T-cell (primary cell): ENCODE measurements around the gene LHFPL4. TPM values are rescaled to one million over a fixed set of nuclear protein-coding genes. Genes with fewer than 3 reads are reported as not detected.
A peak's percentile ranks its signal among the peaks of the same experiment; 100 is the strongest.
"Not testable (repeated sequence)": the region's sequence is repeated elsewhere in the genome, so short reads cannot be mapped to it uniquely, and the experiment has no call there.

Experiments
- ATAC-seq, 4 experiments: fragments of 200-7000 bp in 3 of 4; fragments of 150-1000 bp in 1 of 4; cut with Tn5 transposase; replicated peaks in 1 of 4; 1 replicate in 3 of 4; 2 replicates in 1 of 4; pipeline ENCODE4 v1.10.0; 2021; ENCODE audit warnings: moderate library complexity in 3 of 4, mild to moderate bottlenecking in 2 of 4, moderate number of reproducible peaks in 1 of 4
- CTCF ChIA-PET, 2 donors: fragments of 300-600 bp; sonication (Branson Sonifier 250); formaldehyde crosslinking; loops; one replicate each; lab custom pipeline; 2022; ENCODE audit warnings: antibody characterized with exemption in 2 of 2; lab: Charles Lee
- POLR2A ChIA-PET, 2 donors: fragments of 300-600 bp; sonication (Branson Sonifier 250); formaldehyde crosslinking; loops; one replicate each; lab custom pipeline; 2022; ENCODE audit warnings: antibody characterized with exemption in 2 of 2; lab: Charles Lee
- DNase-seq, 35 experiments: peaks; one replicate each; pipeline versions ENCODE4 v3.0.0 to v3.0.0-alpha.2; 2013 to 2023
- H3K27ac ChIP-seq: one replicate; pipeline ENCODE4 v1.5.1; 2013; ENCODE audit warnings: low read length
- H3K27me3 ChIP-seq, 2 experiments: replicated peaks in 1 of 2; 1 replicate in 1 of 2; 2 replicates in 1 of 2; pipeline versions ENCODE4 v1.6.1 to v1.7.0; 2013; ENCODE audit warnings: low read length in 1 of 2, mixed read lengths in 1 of 2; ENCODE audit not compliant: control insufficient read depth in 2 of 2, insufficient read depth in 2 of 2; ENCODE audit errors: extremely low read depth in 1 of 2
- H3K36me3 ChIP-seq, 2 donors: 1 replicate in 1 of 2; 2 replicates in 1 of 2; pipeline versions ENCODE4 v1.6.1 to v1.7.0; 2013; ENCODE audit warnings: low read length in 1 of 2; ENCODE audit not compliant: control insufficient read depth in 2 of 2, insufficient read depth in 1 of 2; ENCODE audit errors: extremely low read depth in 1 of 2
- H3K4me1 ChIP-seq, 2 experiments: 1 replicate in 1 of 2; 2 replicates in 1 of 2; pipeline versions ENCODE4 v1.6.1 to v1.7.0; 2013; ENCODE audit warnings: low read length in 2 of 2, mixed read lengths in 1 of 2; ENCODE audit not compliant: insufficient read depth in 2 of 2, control insufficient read depth in 1 of 2; ENCODE audit errors: extremely low read depth in 1 of 2
- H3K4me3 ChIP-seq, 2 donors: 1 replicate in 1 of 2; 2 replicates in 1 of 2; pipeline versions ENCODE4 v1.5.1 to v1.7.0; 2013; ENCODE audit warnings: mild to moderate bottlenecking in 2 of 2, low read length in 1 of 2, moderate library complexity in 1 of 2; ENCODE audit not compliant: control insufficient read depth in 1 of 2; ENCODE audit errors: extremely low read depth in 1 of 2
- H3K9me3 ChIP-seq: 2 replicates; pipeline ENCODE4 v1.7.0; 2013
- H3K27ac Mint-ChIP-seq, 2 donors: one replicate each; pipeline ENCODE4 v1.8.0; 2020 to 2021; ENCODE audit warnings: mild to moderate bottlenecking in 2 of 2, mixed read lengths in 2 of 2
- H3K27me3 Mint-ChIP-seq, 2 donors: one replicate each; pipeline ENCODE4 v1.8.0; 2021 to 2022; ENCODE audit warnings: mixed read lengths in 2 of 2
- H3K36me3 Mint-ChIP-seq: one replicate; pipeline ENCODE4 v1.8.0; 2021; ENCODE audit warnings: mixed read lengths
- H3K4me1 Mint-ChIP-seq, 3 donors: one replicate each; pipeline ENCODE4 v1.8.0; 2020 to 2022; ENCODE audit warnings: mixed read lengths in 3 of 3, mild to moderate bottlenecking in 1 of 3
- H3K4me3 Mint-ChIP-seq, 3 donors: one replicate each; pipeline ENCODE4 v1.8.0; 2020 to 2022; ENCODE audit warnings: mild to moderate bottlenecking in 3 of 3, mixed read lengths in 3 of 3, moderate library complexity in 3 of 3
- H3K9me3 Mint-ChIP-seq, 3 donors: one replicate each; pipeline ENCODE4 v1.8.0; 2020 to 2022; ENCODE audit warnings: mixed read lengths in 3 of 3
- WGBS: methylation state at CpG from one replicate; pipeline ENCODE4 v1.1.5; 2013; ENCODE audit warnings: missing lambda C conversion rate; ENCODE audit not compliant: insufficient coverage; 5-methylcytosine and 5-hydroxymethylcytosine counted together
- total RNA-seq, 35 experiments: library from RNA in 6 of 35; stranded (reverse) in 6 of 35; fragments of 120-200 nt in 1 of 35; gene quantifications; one replicate each; pipeline versions ENCODE4 v1.2.1 to v1.2.4 and lab custom pipeline; 2013 to 2026

Gene LHFPL4
- total RNA-seq, 5 donors from 2014 or later (not counting 1 experiment from before 2014, with no cell fraction given) = not detected

DNA sequence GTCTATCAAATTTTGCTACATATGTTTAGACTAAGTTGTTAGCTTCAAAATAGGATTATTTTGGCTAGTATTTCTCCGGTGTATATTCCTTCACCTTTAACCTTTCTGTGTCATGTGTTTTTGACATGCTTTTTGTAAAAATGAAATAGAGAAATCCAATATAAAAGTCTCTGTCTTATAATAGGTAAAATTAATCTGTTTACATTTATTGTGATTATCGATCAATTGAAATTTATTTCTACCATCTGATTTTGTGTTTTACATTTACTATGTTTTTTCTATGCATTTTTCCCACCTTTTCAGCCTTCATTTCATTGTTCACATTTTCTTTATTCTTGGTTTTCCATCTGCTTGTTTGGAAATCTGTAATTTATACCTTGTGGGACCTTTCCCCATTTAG is 11.7 kb upstream of the LHFPL4 start:
- H3K4me3 Mint-ChIP-seq = no peak overlapping the region
- Histone ChIP-seq H3K36me3 (no peaks in the 10 kb centered on the region), H3K27ac (no peak overlapping the region), H3K4me1 (no peaks in the 10 kb centered on the region), H3K4me3 (no peak overlapping the region), H3K27me3 (peaks cover 0 to 9% of the 10 kb centered on the region in 2 experiments), H3K9me3 (no peaks in the 10 kb centered on the region)
- no peaks in the 10 kb centered on the region for H3K4me1 Mint-ChIP-seq
- WGBS = no CpG with 5 or more reads among the region's 2 CpGs
- no peaks in the 10 kb centered on the region for H3K36me3 Mint-ChIP-seq
- DNase-seq (no peak), ATAC-seq (no peak)
- CTCF ChIA-PET = no interaction called here
- POLR2A ChIA-PET = no interaction called here
- peaks cover 13 to 16% (median 14%) of the 10 kb centered on the region in 3 donors for H3K9me3 Mint-ChIP-seq
- no peak overlapping the region for H3K27ac Mint-ChIP-seq
- H3K27me3 Mint-ChIP-seq = peaks cover 14 to 19% of the 10 kb centered on the region in 2 donors

DNA sequence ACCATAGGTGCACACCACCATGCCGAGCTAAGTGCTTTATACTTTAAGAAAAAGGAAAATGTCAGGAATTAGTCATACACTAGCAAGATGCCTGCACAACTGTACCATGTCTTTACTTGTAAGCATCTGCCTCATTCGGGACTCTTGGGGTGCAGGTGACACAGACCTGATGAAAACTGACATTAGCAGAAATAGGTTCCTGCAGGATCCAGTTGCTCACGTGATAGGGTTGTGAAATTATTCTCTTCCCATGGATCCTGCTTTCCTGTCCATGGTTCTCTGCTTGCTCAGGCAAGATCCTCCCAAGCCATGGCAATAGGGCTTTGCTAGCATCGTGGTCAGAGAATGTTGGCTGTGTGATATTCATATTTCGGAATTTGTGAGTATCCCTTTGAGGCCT is 10.2 kb upstream of the LHFPL4 start:
- H3K4me1 ChIP-seq = no peaks in the 10 kb centered on the region
- no peak overlapping the region for H3K4me3 Mint-ChIP-seq

DNA sequence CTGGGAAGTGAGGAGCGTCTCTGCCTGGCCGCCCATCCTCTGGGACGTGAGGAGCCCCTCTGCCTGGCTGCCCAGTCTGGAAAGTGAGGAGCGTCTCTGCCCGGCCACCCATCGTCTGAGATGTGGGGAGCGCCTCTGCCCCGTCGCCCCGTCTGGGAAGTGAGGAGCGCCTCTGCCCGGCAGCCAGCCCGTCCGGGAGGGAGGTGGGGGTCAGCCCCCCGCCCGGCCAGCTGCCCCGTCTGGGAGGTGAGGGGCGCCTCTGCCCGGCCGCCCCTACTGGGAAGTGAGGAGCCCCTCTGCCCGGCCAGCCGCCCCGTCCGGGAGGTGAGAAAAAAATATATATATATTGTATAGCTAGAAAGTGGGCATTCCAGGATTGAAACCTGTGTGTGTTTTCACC is 6.4 kb upstream of the LHFPL4 start:
- ATAC-seq, CTCF ChIA-PET: not testable (repeated sequence)

More for the DNA sequence above, 10.2 kb upstream of the LHFPL4 start:
- Histone ChIP-seq H3K27me3 (peaks cover 0 to 9% of the 10 kb centered on the region in 2 experiments), H3K36me3 (no peaks in the 10 kb centered on the region), H3K4me3 (no peak overlapping the region), H3K27ac (no peak overlapping the region), H3K9me3 (no peaks in the 10 kb centered on the region)
- CTCF ChIA-PET = no interaction called here
- peaks cover 12 to 17% of the 10 kb centered on the region in 2 donors for H3K27me3 Mint-ChIP-seq
- POLR2A ChIA-PET = interaction anchor here in 1 of 2 donors (0.6 kb wide), 1 partner anchor 1238 kb away, joined by 4 read pairs; no protein-coding TSS in a partner anchor
- no peaks in the 10 kb centered on the region for H3K36me3 Mint-ChIP-seq
- H3K4me1 Mint-ChIP-seq = no peaks in the 10 kb centered on the region
- 80% methylated on average over 2 of the region's 5 CpGs for WGBS
- H3K27ac Mint-ChIP-seq = no peak overlapping the region
- peaks cover 11 to 19% (median 12%) of the 10 kb centered on the region in 3 donors for H3K9me3 Mint-ChIP-seq
- DNase-seq (no peak), ATAC-seq (no peak)

DNA sequence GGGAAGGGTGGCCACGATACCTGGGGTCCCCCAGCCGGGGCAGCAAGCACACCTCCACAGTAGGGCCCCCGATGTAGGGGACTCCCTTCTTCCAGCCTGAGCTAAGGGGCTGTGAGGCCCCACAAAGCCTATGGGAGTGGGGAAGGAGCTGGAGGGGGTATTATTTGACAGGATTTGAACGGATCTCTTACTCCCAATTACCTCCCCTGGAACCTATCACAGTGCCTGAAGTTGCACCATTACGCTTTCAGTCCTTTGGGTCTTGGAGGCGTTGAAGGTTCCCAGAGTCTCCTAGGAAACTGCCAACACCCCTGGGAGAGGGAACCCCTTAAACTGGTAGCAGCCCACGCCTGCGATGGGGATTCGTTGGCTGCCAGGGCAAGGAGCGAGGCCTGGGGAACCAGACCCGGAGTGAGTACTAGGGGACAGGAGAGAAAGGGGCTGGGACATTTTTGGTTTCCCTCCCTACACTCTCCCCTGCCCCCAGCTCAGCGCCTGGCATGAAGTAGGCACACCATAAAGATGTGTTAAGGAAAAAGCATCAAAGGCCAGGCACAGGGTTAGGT is 409 bp upstream of the LHFPL4 start:
- no peak overlapping the region for H3K4me3 Mint-ChIP-seq
- 50% methylated on average over 1 of the region's 12 CpGs for WGBS

More for the DNA sequence above, 6.4 kb upstream of the LHFPL4 start:
- H3K36me3 Mint-ChIP-seq, H3K9me3 ChIP-seq, H3K4me3 Mint-ChIP-seq, DNase-seq, H3K9me3 Mint-ChIP-seq, H3K4me3 ChIP-seq, POLR2A ChIA-PET, H3K27ac ChIP-seq, H3K27ac Mint-ChIP-seq, H3K36me3 ChIP-seq, H3K4me1 ChIP-seq, H3K27me3 ChIP-seq, H3K4me1 Mint-ChIP-seq: not testable (repeated sequence)
- H3K27me3 Mint-ChIP-seq = peaks cover 20 to 36% of the 10 kb centered on the region in 2 donors
- WGBS = 100% methylated on average over 3 of the region's 24 CpGs

DNA sequence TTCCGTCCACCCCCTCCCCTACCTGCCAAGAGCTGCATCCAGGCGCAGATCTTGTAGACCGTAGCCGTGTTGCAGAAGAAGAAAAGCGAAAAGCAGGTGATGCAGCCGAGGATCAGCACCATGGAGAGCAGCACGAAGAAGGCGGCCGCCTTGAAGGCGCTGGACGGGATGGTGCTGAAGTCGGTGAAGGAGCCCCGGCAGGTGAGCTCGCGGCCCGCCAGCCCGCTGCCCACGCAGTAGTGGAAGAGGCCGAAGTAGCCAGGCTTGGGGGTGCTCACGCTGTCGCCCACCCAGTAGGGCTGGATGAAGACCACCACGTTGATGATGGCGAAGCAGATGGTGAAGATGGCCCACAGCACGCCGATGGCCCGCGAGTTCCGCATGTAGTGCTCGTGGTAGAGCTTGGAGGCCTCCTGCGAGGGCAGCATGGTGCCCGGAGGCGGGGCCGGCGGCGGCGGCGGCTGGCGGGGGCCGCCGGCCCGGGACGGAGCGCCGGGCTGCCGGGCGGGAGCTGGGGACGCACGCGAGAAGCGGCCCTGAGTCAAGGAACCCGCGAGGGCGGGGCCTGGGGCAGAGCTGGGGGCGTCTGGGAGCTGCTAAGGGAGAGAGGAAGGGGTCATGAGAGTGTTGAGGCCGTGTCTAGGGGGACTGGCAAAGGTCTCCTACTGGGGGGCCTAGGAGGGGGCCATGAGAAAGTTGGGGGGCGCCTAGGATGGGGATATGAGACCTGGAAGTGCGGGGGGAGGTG is 1.2 kb downstream of the LHFPL4 start:
- ATAC-seq (no peak), DNase-seq (peak in 28 of 35 experiments; percentile 1 to 49 (median 22))
- Histone ChIP-seq H3K4me1 (peaks cover 0 to 3% of the 10 kb centered on the region in 2 experiments), H3K4me3 (no peak overlapping the region), H3K9me3 (no peaks in the 10 kb centered on the region), H3K27ac (no peak overlapping the region), H3K27me3 (peaks cover 2 to 45% of the 10 kb centered on the region in 2 experiments), H3K36me3 (no peaks in the 10 kb centered on the region)
- Mint-ChIP-seq H3K4me3 (peak overlapping the region in 1 of 3 donors; percentile 57), H3K36me3 (no peaks in the 10 kb centered on the region), H3K27ac (no peak overlapping the region), H3K4me1 (peaks cover 5 to 18% (median 5%) of the 10 kb centered on the region in 3 donors), H3K9me3 (peaks cover 0 to 7% (median 0%) of the 10 kb centered on the region in 3 donors), H3K27me3 (peaks cover 71 to 75% of the 10 kb centered on the region in 2 donors)
- CTCF ChIA-PET = no interaction called here
- POLR2A ChIA-PET = no interaction called here
- 21% methylated on average over 43 of the region's 57 CpGs for WGBS

More for the DNA sequence above, 409 bp upstream of the LHFPL4 start:
- ATAC-seq (no peak), DNase-seq (no peak)
- Mint-ChIP-seq H3K4me1 (peaks cover 5 to 18% (median 5%) of the 10 kb centered on the region in 3 donors), H3K27me3 (peaks cover 57 to 66% of the 10 kb centered on the region in 2 donors), H3K36me3 (no peaks in the 10 kb centered on the region), H3K9me3 (peaks cover 0 to 7% (median 2%) of the 10 kb centered on the region in 3 donors), H3K27ac (no peak overlapping the region)
- no peaks in the 10 kb centered on the region for H3K9me3 ChIP-seq
- H3K36me3 ChIP-seq = no peaks in the 10 kb centered on the region
- H3K4me3 ChIP-seq = no peak overlapping the region
- H3K4me1 ChIP-seq = peaks cover 0 to 3% of the 10 kb centered on the region in 2 experiments
- CTCF ChIA-PET = interaction anchor here in 1 of 2 donors (0.6 kb wide), 1 partner anchor 137 kb away, joined by 5 read pairs; no protein-coding TSS in a partner anchor
- H3K27me3 ChIP-seq = peaks cover 2 to 40% of the 10 kb centered on the region in 2 experiments
- no peak overlapping the region for H3K27ac ChIP-seq
- POLR2A ChIA-PET = no interaction called here

DNA sequence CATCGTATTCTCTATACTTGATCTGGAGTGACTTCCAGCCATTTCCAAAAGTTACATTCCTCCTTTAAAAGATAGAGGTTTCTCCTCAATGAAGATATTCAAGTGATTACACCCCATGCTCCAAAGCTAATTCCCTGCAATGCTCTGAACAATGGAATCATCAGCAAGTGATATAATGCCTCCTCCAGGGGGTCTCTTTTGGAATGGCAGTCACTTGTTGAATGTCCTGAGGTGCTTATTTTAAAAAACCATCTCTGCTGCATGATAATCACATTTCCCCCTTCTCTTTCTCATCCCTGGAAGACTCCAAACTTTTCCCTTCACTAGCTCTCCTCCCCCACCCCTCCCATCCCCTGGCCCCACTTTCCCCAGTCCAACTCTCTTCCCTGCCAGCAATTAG is 2.6 kb downstream of the LHFPL4 start:
- Histone ChIP-seq H3K4me1 (peaks cover 0 to 3% of the 10 kb centered on the region in 2 experiments), H3K27ac (no peak overlapping the region), H3K9me3 (no peaks in the 10 kb centered on the region), H3K36me3 (no peaks in the 10 kb centered on the region), H3K27me3 (peaks cover 2 to 45% of the 10 kb centered on the region in 2 experiments), H3K4me3 (no peak overlapping the region)
- Mint-ChIP-seq H3K27me3 (peaks cover 70 to 72% of the 10 kb centered on the region in 2 donors), H3K4me1 (peaks cover 5 to 18% (median 5%) of the 10 kb centered on the region in 3 donors), H3K9me3 (peaks cover 0 to 7% (median 0%) of the 10 kb centered on the region in 3 donors), H3K4me3 (no peak overlapping the region), H3K36me3 (no peaks in the 10 kb centered on the region), H3K27ac (no peak overlapping the region)
- ATAC-seq (no peak), DNase-seq (no peak)
- ChIA-PET POLR2A (no interaction called here), CTCF (no interaction called here)
- WGBS = 67% methylated on average over 1 of the region's 1 CpG
